Brain pericyte (primary cell): ENCODE results near the gene GPR45.
"Not testable (repeated sequence)": the region's sequence is repeated elsewhere in the genome, so short reads cannot be mapped to it uniquely, and the experiment has no call there.

Experiments
- DNase-seq: peaks from one replicate; pipeline ENCODE4 v3.0.0-alpha.2; 2012; ENCODE audit warnings: low read depth, low spot score

GPR45 gene

GRCh38 chr2:105241443-105241842, at the start of gene GPR45:
TSS of gene GPR45 (plus strand) at chr2:105241743. CDS start at chr2:105241859, 116 bp downstream.
- no peak for DNase-seq

- no peak for DNase-seq
These were observed 47.4 kb upstream of the GPR45 start for GRCh38 chr2:105194022-105194675.

GRCh38 chr2:105196651-105197050, 44.9 kb upstream of the GPR45 start:
- no peak for DNase-seq

GRCh38 chr2:105215586-105216192, 25.9 kb upstream of the GPR45 start:
- no peak for DNase-seq

- no peak for DNase-seq
These were observed 20.9 kb upstream of the GPR45 start for GRCh38 chr2:105220604-105221003.

GRCh38 chr2:105224444-105224843, 17.1 kb upstream of the GPR45 start:
- DNase-seq, result no peak

- no peak for DNase-seq
These were observed 10.3 kb upstream of the GPR45 start for GRCh38 chr2:105231232-105231619.

GRCh38 chr2:105235388-105236059, 6.0 kb upstream of the GPR45 start:
- peak; percentile 24 for DNase-seq

- DNase-seq, result no peak
These were observed 5.5 kb upstream of the GPR45 start for GRCh38 chr2:105236060-105236424.

GRCh38 chr2:105237045-105237765, 4.3 kb upstream of the GPR45 start:
- DNase-seq, result no peak

- no peak for DNase-seq
These were observed 2.8 kb upstream of the GPR45 start for GRCh38 chr2:105238664-105239240.

GRCh38 chr2:105239924-105240323, 1.6 kb upstream of the GPR45 start:
- DNase-seq, result no peak

- no peak for DNase-seq
These were observed 897 bp downstream of the GPR45 start for GRCh38 chr2:105242286-105242993.

- no peak for DNase-seq
These were observed 2.4 kb downstream of the GPR45 start for GRCh38 chr2:105243961-105244360.

- DNase-seq, result no peak
These were observed 2.9 kb downstream of the GPR45 start for GRCh38 chr2:105244451-105244850.

- DNase-seq, result no peak
These were observed 7.0 kb downstream of the GPR45 start for GRCh38 chr2:105248316-105249070.

- no peak for DNase-seq
These were observed 7.6 kb downstream of the GPR45 start for GRCh38 chr2:105249181-105249580.

GRCh38 chr2:105249891-105250290, 8.3 kb downstream of the GPR45 start:
- no peak for DNase-seq

GRCh38 chr2:105251016-105251648, 9.6 kb downstream of the GPR45 start:
- DNase-seq, result not testable (repeated sequence)

- DNase-seq, result no peak
These were observed 10.7 kb downstream of the GPR45 start for GRCh38 chr2:105252271-105252670.
